ENCODE results near the gene KCNJ2.

Gene KCNJ2

DNA sequence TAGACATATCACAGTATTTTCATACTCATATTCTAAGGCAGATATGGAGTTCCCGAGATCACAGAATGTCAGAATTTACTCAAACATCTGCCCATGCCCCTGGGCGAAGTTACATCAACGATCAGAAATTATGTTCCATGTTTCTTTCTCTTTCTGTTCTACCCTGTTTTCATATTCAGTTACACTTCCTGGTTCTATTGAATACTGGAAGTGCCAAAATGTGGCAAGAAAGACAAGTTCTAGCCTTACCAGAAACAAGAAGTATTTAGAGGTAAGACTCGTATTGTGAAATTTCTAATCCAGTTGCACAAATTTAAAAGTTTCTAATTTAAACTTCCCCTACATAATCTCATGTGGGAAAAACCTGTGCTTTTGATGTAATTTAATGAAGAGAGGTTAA is 36.1 kb downstream of the KCNJ2 start:
- TF ChIP-seq, protein P1, sequence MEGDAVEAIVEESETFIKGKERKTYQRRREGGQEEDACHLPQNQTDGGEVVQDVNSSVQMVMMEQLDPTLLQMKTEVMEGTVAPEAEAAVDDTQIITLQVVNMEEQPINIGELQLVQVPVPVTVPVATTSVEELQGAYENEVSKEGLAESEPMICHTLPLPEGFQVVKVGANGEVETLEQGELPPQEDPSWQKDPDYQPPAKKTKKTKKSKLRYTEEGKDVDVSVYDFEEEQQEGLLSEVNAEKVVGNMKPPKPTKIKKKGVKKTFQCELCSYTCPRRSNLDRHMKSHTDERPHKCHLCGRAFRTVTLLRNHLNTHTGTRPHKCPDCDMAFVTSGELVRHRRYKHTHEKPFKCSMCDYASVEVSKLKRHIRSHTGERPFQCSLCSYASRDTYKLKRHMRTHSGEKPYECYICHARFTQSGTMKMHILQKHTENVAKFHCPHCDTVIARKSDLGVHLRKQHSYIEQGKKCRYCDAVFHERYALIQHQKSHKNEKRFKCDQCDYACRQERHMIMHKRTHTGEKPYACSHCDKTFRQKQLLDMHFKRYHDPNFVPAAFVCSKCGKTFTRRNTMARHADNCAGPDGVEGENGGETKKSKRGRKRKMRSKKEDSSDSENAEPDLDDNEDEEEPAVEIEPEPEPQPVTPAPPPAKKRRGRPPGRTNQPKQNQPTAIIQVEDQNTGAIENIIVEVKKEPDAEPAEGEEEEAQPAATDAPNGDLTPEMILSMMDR (conservative IDR thresholded peaks at IDR 0.05; ENCODE audit: control insufficient read depth, insufficient read depth, low read depth, low read length): no peak
- H3K4me3 ChIP-seq (ENCODE audit: control insufficient read depth, low read depth, low read length): no peak overlapping the region
- DNase-seq (ENCODE audit: low read depth): no peak

DNA sequence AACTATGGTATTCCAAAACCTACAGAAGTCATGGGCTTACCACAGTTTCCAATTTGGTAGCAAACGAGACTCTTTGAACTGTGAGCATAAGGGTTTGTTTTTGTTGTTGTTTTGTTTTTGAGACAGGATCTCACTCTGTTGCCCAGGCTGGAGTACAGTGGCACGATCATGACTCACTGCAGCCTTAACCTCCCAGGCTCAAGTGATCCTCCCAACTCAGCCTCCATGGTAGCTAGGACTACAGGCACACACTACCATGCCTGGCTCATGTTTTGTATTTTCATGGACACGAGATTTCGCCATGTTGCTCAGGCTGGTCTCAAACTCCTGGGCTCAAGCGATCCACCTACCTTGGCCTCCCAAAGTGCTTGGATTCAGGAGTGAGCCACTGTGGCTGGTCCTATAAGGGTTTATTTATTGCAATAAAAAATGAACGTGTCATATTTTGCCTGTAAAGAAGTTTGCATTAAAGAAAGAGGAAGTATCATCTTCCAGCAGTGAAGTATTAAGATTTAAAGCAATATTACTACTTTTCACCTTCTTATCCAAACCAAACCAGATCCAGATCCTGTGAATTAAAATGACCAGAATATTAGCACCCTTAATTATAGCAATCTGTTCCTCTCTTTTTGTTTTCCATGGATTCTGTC is 37.2 kb downstream of the KCNJ2 start:
- H3K4me3 ChIP-seq (ENCODE audit: control insufficient read depth, low read depth, low read length): no peak overlapping the region
- no peak for DNase-seq (ENCODE audit: low read depth)
- TF ChIP-seq, protein P1 (conservative IDR thresholded peaks at IDR 0.05; ENCODE audit: control insufficient read depth, insufficient read depth, low read depth, low read length): no peak

DNA sequence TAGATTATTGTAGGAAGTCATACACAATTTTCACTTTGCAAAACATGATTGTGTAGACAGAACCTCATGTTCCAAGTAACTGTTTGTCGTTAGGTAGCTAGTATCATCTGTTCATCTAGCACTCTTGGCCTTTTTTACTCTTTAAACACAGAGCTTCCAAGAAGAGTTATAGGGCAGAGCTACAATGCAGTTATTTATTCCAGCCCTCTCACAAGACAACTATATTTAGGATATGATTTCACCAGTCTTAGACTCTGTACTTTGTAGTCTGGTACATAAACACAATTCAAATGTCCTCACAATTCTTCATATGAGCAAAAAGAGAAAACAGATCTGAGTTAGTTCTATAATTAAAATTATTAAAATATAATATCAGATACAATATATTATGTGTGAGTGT is 37.9 kb downstream of the KCNJ2 start:
- no peak for DNase-seq (ENCODE audit: low read depth)
- TF ChIP-seq, protein P1 (conservative IDR thresholded peaks at IDR 0.05; ENCODE audit: control insufficient read depth, insufficient read depth, low read depth, low read length): no peak
- no peak overlapping the region for H3K4me3 ChIP-seq (ENCODE audit: control insufficient read depth, low read depth, low read length)

DNA sequence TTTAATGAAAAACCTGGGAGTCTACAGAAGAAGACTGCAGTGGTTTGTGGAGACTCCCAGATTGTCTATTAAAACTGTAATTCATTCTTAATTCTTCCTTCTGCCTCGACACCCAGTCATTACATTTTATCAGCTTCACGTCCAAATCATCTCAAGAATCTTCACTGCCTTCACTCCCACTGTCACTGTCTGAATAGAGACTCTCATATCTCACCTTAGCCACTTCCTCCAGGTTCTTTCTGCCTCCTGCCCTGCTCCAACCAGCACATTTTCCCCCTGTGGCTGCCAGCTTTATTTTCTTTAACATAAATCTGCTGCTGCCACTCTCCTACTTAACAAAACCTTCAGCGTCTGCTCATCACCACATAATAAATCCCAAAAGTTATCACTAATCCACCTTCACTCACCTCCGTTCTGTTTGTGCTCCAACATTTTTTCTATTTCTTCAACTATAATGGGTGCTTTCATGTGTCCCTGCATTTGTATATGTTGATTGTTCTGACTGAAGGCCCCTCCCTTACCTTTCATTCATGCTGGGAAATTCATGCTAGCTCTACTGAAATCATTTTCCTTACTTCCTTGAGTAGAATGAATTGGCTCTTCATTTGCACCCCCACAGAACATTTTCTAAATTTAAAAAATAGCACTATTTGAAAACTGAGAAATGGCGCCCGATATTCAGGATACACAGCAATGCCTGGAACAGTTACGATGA is 38.9 kb downstream of the KCNJ2 start:
- no peak overlapping the region for H3K4me3 ChIP-seq (ENCODE audit: control insufficient read depth, low read depth, low read length)
- DNase-seq (ENCODE audit: low read depth): no peak
- TF ChIP-seq, protein P1 (conservative IDR thresholded peaks at IDR 0.05; ENCODE audit: control insufficient read depth, insufficient read depth, low read depth, low read length): no peak

DNA sequence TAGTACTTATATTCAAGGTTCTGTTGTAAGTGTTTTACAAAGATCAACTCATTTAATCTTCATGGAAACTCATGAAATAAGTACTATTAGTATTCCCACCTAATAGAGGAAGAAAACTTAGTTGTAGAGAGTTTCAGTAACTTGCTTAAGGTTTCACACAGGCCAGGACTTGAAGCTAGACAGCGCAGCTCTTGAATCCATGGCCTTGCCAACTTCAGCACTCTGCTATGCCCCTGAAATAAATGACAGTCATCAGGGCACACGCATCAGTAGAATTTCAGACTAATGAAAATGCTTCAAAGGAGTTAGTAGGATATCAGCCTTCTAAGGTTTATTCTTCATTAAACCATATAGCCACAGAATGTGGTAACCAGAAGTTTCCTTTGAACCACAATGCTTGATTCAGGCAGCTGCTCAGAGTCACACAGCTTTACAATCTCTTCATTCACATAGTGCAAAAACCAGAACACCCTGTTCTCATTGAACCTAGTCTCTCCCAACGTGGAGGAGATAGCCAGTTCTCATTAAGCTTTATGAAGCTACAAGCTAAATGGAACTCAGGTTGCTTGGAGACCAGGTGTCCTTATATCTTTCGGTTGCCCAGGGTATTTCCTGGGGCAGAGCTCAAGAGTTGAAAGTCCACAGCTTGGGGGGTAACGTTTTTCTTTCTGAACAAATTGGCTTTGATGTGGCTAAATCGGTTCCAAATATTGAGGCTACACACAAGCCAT is 39.7 kb downstream of the KCNJ2 start:
- DNase-seq (ENCODE audit: low read depth): no peak
- TF ChIP-seq, protein P1 (conservative IDR thresholded peaks at IDR 0.05; ENCODE audit: control insufficient read depth, insufficient read depth, low read depth, low read length): no peak
- H3K4me3 ChIP-seq (ENCODE audit: control insufficient read depth, low read depth, low read length): no peak overlapping the region

DNA sequence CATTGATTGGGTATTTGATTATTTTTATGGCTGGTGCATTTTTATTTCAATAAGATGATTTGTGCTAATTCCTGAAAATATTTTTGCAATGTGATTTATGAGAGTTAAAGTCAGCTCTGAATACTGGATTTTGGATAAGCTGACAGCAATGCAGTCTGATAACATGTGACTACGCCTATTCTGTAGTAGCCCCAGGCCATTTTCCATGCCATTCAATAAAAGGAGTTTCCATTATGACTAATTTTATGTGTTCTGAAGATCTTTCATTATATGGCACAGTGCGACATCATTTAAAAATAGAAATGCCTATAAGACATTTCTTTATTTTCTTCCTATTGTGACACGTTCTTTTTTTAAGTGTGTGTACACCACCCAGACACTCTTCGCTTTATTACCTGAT is 46.3 kb downstream of the KCNJ2 start:
- H3K4me3 ChIP-seq (ENCODE audit: control insufficient read depth, low read depth, low read length): no peak overlapping the region
- TF ChIP-seq, protein P1 (conservative IDR thresholded peaks at IDR 0.05; ENCODE audit: control insufficient read depth, insufficient read depth, low read depth, low read length): no peak
- no peak for DNase-seq (ENCODE audit: low read depth)
